Measurements from ENCODE around the gene ECT2L.

The ECT2L gene

DNA sequence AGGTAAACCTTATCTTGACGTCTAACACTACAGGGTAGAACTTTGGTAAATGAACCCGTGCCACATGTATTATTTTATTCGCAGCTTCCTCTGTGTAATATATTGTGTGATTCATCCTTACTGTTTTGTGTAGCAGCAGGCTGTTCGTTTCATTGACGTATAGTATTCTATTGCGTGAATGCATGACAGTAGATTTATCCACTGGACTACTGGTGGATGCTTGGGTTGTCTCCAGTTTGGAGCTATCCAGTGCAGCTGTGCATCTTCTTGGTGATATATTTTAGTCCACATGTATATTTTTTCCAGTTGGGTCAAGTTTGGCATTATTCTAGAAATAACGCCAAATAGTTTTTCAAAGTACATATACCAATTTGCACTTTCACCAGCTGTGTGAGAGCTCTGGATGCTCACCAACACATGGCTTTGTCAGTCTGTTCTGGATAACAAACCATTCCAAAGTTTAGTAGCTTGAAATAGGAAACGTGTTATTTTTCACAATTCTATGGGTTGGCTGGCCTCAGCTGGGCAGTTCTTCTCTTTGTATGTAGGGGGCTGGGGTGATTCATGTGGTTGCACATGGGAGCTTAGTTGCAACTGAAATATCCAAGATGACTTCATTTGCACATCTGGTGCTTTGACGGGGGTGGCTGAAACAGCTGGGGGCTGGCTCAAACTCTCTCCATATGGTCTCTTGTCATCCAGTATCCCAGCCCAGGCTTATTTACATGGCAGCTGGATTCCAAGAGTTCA is 9.3 kb downstream of the ECT2L start:
- no peak for DNase-seq (ENCODE audit: low read depth)

GRCh38 chr6:138806889-138807288 is 11.0 kb downstream of the ECT2L start:
- DNase-seq (ENCODE audit: low read depth), result no peak

GRCh38 chr6:138809677-138810076 is 13.8 kb downstream of the ECT2L start:
- DNase-seq (ENCODE audit: low read depth), result no peak

DNA sequence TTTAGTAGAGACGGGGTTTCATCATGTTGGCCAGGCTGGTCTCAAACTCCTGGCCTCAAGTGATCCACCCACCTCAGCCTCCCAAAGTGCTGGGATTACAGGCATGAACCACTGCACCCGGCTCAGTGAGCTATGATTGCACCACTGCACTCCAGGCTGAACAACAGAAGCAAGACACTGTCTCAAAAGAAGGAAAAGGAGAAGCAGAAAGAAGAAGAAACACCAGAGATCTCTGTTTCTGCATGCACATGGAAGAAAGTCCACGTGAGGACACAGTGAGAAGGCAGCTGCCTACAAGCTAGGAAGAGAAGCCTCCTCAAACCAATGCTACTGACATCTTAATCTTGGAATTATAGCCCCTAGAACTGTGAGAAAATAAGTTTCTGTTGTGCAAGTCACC is 16.0 kb downstream of the ECT2L start:
- DNase-seq (ENCODE audit: low read depth), result no peak

DNA sequence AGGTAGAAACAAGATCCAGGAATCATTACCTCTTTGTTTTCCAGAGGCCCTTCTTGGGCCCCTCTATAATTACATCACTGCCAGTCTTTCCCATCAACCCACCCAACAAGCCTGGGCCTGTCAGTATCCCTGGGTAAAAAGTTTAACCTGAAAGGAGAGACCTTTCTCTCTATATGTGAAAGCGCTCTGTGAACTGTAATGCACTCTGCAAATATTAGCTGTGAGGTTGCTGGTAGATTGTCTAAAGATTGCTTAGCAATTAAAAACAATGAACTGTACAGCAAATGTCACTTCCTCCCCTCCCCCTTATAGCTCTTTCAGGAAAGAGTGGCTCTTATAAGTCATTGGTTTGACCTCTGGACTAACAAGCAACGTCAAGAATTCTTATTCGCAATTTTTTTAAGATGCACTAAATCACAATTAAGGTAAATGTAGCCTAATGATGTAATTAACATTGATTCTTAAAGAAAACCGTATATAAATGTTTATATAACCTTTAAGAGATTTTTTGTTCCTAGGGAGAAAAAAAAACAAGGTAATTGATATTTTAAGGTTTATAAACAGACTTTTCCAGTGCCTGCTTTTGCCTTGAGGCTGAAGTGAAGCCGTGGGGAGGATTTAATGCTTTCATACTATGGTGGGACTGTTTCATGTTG is 18.4 kb downstream of the ECT2L start:
- DNase-seq (ENCODE audit: low read depth), result no peak

DNA sequence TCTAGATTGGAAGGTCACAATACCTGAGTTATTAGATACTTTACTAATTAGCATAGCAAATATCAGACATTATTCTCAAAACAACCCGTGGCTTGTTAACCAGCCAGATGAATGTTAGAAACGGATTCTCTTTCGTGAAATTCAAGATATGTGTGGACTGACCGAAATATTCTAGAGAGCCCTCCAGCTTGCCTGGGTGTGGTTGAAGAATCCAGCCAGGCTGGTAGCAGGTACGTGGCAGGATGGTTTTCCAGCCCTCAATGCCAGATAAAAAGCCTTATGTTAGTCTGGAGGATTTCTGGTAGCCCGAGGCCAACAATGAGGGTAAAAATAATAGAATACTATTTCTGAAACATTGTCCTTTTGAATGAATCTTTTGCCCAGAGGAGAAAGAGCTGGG is 19.3 kb downstream of the ECT2L start:
- no peak for DNase-seq (ENCODE audit: low read depth)

GRCh38 chr6:138815797-138816528 is 20.1 kb downstream of the ECT2L start:
- DNase-seq (ENCODE audit: low read depth), result no peak

DNA sequence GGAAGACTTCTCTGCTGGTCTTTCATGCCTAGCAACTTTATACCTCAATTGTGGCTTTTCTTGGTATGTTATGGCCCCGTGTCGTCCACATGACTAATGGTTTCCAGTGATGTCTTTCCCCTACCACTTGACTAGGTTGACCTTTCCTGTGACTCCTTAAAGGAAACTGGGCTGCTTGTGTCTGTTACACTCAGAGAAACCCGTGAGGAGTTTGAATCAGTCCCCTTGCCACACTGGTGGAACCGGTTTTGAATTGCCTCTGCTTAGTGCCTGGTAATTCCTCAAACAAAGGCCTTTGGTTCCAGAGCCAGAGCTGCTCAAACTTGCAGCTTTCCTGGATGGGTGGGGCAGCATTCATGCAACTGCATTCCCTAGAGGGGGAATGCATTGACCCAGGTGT is 21.9 kb downstream of the ECT2L start:
- DNase-seq (ENCODE audit: low read depth), result no peak

- DNase-seq (ENCODE audit: low read depth), result no peak
These were observed 22.8 kb downstream of the ECT2L start for GRCh38 chr6:138818496-138819194.

DNA sequence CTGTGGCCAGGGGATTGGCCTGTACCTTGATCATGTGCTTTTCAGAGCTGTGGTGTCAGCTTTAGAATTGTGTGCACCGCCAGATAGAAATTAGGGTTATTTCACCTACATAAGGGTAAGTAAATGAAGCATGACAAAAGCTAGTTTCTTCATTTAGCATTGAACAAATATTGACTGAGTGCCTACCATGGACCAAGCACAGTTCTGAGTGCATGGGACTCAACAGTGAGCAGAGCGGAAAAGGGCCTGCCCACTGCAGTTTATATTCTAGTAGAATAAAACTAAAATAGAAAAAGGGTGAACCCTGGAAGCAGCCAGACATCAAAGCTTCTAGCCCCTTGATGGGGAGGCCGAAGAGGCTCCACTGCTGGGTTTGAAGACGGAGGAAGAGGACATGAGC is 25.6 kb downstream of the ECT2L start:
- DNase-seq (ENCODE audit: low read depth), result no peak

GRCh38 chr6:138824482-138825144 is 28.7 kb downstream of the ECT2L start:
- DNase-seq (ENCODE audit: low read depth), result no peak

DNA sequence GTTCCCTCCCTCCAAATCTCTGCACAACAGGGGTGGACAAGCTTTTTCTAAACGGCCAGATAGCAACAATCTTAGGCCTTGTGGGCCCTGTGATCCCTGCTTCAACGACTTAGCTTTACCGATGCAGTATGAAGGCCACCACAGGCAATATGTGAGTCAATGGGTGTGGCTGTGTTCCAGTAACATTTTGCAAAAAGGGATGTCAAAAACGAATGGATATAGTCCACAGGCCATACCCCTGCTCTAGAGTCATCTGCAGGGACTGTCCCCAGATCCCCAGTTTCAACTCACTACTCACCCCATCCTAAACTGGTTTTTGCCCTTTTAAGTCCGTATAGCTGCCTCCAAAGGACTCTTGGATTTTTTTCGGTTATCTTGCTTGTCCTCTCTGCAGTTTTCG is 34.4 kb downstream of the ECT2L start:
- DNase-seq (ENCODE audit: low read depth), result no peak

DNA sequence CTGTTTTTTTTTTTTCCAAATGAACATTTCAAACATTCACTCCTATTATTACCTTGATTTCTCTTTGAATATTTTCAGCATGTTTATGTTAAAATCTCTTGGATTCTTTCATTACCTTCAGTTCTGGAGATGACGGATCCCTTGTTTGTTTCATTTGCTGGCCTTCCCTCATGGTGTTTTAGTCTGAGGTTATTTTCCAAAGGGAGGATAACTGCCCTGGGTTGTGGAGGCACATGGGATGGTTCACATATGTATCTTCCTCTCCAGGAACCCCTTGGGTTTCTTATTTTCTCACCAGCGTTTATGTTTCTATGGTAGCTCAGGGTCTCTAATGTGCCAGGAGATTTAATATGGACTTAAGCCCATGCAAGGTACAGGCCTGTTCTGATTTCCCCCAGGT is 36.3 kb downstream of the ECT2L start:
- DNase-seq (ENCODE audit: low read depth), result no peak

DNA sequence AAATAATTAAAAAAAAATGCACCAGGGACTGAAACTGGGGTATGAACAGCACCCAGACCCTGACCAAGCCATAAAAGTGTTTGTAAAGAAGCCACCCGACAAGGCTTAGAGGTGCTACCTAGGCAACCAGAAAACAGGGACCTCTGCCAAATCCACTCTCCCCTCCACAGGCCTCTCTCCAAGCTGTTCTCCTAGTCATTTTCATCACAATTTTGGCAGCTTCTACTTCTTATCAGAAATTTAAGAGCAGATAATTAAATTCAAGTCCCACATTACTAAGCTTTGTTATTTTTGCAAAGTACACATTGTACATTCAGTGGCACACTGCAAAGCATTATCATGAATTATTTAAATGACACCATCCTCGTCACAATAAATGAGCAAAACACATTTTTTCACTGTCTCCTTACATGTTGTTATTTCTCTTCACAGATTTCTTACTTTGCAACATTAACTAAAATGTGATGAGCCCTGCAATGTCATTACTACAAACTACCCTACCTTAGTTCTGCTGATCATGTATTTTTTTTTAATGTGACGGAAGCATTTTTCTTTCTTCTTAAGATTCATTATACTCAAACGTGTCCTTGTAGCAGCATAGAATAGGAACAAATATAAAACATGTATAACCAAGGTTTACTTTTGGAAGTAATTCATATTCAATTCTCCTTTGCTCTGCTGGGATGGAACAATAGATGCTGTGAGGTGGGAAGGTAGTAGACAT is 38.1 kb downstream of the ECT2L start:
- no peak for DNase-seq (ENCODE audit: low read depth)

GRCh38 chr6:138837246-138837645 is 41.4 kb downstream of the ECT2L start:
- no peak for DNase-seq (ENCODE audit: low read depth)

DNA sequence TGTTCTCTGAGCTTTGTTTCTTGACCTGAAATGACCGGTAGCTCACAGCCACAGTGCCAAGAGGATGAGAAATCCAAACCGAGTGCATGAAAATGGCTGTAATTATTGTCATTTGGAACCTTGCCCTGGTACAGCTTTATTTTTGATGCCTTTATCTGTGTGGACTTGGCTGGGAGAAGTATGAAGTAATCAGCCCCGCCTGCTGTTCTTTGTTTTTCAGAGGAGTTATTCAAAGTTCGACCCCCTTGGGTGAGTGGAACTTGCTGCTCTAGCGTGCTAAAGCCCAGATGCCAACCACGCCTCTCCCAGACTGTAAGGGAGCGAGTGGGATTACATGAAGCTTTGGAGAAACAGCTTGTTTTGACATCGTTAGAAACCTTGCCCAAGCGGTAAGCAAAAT is 48.3 kb downstream of the ECT2L start:
- no peak for DNase-seq (ENCODE audit: low read depth)

- DNase-seq (ENCODE audit: low read depth), result no peak
These were observed 52.0 kb downstream of the ECT2L start for GRCh38 chr6:138847884-138848283.

- DNase-seq (ENCODE audit: low read depth), result no peak
These were observed 52.6 kb downstream of the ECT2L start for GRCh38 chr6:138848461-138848860.

DNA sequence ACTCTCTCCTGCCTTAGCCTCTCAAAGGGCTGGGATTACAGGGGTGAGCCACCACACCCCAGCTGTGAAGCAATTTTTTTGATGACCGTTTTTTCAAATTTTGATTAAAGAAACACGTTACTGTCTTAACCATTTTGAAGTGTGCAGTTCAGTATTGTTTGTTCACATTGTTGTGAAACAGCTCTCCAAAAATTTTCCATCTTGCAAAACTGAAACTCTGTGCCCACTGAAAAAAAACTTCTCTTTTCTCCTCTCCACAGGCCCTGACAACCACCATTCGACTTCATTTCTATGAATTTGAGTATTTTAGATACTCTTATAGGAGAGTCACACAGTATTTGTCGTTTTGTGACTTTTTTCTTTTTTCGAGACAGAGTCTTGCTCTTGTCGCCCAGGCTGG is 53.9 kb downstream of the ECT2L start:
- DNase-seq (ENCODE audit: low read depth), result no peak

- no peak for DNase-seq (ENCODE audit: low read depth)
These were observed 60.8 kb downstream of the ECT2L start for GRCh38 chr6:138856654-138857053.

GRCh38 chr6:138857775-138858174 is 61.9 kb downstream of the ECT2L start:
- no peak for DNase-seq (ENCODE audit: low read depth)

Measured in stimulated activated CD4-positive, alpha-beta T cell treated with anti-CD3 and anti-CD28 coated beads, Interleukin-2, amount 100 ng/mL, for 4 hours (primary cell).